ENCODE results near the gene MIX23.

MIX23 gene

DNA sequence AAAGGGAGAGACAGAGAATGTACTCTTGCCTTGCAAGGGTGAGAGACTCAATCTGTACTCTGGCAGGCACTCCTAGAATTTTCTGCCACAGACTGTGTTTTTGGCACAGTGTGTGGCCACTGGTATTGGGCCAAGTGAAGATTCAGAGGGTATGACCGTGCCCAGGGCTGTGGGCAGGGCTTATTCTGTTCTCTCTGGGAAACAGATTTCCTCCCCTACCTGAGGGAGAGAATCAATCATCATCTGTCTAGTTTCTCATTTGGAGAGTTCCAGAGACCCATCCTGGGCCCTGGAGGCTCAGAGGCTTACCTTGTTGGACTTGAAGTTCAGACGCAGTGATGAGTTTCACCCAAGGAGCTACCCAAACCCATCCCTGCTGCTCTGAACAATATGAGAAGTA, 29.8 kb downstream of the MIX23 start:
- H3K9me3 Mint-ChIP-seq = no peaks in the 10 kb centered on the region
- H3K27ac Mint-ChIP-seq = no peak overlapping the region

DNA sequence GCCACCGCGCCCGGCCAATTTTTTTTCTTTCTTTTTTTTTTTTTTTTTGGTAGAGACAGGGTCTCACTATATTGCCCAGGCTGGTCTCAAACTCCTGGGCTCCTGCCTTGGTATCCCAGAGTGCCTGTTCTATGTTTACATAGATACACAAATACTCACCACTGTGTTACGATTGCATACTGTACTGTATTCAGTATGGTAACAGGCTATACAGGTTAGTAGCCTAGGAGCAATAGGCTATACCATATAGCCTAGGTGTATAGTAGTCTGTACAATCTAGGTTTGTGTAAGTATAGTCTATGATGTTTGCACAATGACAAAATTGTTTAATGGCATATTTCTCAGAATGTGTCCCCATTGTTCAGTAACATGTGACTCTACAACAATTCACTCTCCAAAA, 31.4 kb downstream of the MIX23 start:
- H3K36me3 Mint-ChIP-seq (ENCODE audit: low read depth) = no peaks in the 10 kb centered on the region
- H3K27ac Mint-ChIP-seq = no peak overlapping the region
- intact Hi-C loops (cut with micrococcal nuclease) = no loop called here
- no peaks in the 10 kb centered on the region for H3K9me3 Mint-ChIP-seq
- H3K4me1 Mint-ChIP-seq (ENCODE audit: low read depth) = peaks cover 16% of the 10 kb centered on the region
- H3K4me3 Mint-ChIP-seq = no peak overlapping the region
- H3K27me3 Mint-ChIP-seq = no peaks in the 10 kb centered on the region

More for the DNA sequence above, 29.8 kb downstream of the MIX23 start:
- Mint-ChIP-seq H3K36me3 (ENCODE audit: low read depth) (peaks cover 2% of the 10 kb centered on the region), H3K4me1 (ENCODE audit: low read depth) (peaks cover 18% of the 10 kb centered on the region), H3K4me3 (no peak overlapping the region), H3K27me3 (no peaks in the 10 kb centered on the region)
- intact Hi-C loops (cut with micrococcal nuclease) = no loop called here

DNA sequence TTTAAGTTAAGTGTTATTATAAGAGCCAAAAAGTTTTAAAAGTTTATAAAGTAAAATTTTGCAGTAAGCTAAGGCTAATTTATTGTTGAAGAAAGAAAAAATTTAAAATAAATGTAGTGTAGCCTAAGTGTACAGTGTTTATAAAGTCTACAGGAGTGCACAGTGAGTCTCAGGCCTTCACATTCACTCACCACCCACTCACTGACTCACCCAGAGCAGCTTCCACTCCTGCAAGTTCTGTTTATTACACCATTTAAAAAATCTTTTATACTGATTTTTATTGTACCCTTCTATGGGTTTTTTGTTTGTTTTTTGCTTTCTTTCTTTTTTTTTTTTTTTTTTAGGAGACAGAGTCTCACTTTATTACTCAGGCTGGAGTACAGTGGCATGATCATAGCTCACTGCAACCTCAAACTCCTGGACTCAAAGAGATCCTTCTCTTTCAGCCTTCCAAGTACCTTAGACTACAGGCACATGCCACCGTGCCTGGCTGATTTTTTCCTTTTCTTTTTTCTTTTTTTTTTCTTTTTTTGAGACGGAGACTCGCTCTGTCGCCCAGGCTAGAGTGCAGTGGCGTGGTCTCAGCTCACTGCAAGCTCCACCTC, 32.1 kb downstream of the MIX23 start:
- intact Hi-C loops (cut with micrococcal nuclease) = no loop called here
- H3K4me1 Mint-ChIP-seq (ENCODE audit: low read depth) = peaks cover 15% of the 10 kb centered on the region
- no peaks in the 10 kb centered on the region for H3K36me3 Mint-ChIP-seq (ENCODE audit: low read depth)
- H3K9me3 Mint-ChIP-seq = no peaks in the 10 kb centered on the region
- no peaks in the 10 kb centered on the region for H3K27me3 Mint-ChIP-seq
- H3K4me3 Mint-ChIP-seq = no peak overlapping the region
- no peak overlapping the region for H3K27ac Mint-ChIP-seq

DNA sequence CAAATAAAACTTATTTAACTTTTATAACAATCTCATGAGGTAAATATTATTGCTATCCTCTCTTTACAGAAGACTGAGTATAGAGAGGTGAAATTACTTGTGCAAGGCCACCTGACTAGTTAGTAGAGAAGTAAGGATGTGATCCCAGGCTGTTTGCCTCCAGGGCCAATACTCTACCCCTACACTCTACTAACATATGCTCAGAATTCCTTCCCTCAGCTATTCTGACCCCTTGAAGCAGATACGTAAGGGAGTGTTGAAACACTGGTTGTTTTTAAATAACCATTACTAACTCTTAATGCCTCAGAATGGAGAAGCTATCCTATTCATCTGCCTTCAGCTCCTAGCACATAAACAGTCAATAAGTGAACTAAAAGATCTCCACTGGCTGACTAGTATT, 33.9 kb downstream of the MIX23 start:
- intact Hi-C loops (cut with micrococcal nuclease) = no loop called here
- no peaks in the 10 kb centered on the region for H3K9me3 Mint-ChIP-seq
- H3K4me1 Mint-ChIP-seq (ENCODE audit: low read depth) = peaks cover 5% of the 10 kb centered on the region
- no peak overlapping the region for H3K4me3 Mint-ChIP-seq
- no peaks in the 10 kb centered on the region for H3K27me3 Mint-ChIP-seq
- no peaks in the 10 kb centered on the region for H3K36me3 Mint-ChIP-seq (ENCODE audit: low read depth)
- H3K27ac Mint-ChIP-seq = no peak overlapping the region

DNA sequence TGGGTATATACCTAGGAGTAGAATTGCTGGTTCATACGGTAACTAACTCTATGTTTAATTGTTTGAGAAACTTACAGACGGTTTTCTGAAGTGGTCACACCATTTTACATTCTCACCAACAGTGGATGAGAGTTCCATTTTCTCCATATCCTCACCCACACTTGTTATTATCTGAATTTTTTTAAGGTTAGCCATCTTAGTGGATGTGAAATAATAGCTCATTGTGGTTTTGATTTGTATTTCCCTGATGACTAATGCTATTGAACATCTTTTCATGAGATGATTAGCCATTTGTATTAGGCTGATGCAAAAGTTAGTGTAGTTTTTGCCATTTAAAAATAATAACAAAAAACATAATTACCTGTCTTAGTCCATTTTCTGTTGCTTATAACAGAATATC, 39.4 kb downstream of the MIX23 start:
- Mint-ChIP-seq H3K27ac (no peak overlapping the region), H3K27me3 (no peaks in the 10 kb centered on the region), H3K4me3 (no peak overlapping the region), H3K36me3 (ENCODE audit: low read depth) (peaks cover 30% of the 10 kb centered on the region), H3K4me1 (ENCODE audit: low read depth) (no peaks in the 10 kb centered on the region), H3K9me3 (no peaks in the 10 kb centered on the region)
- intact Hi-C loops (cut with micrococcal nuclease) = no loop called here

DNA sequence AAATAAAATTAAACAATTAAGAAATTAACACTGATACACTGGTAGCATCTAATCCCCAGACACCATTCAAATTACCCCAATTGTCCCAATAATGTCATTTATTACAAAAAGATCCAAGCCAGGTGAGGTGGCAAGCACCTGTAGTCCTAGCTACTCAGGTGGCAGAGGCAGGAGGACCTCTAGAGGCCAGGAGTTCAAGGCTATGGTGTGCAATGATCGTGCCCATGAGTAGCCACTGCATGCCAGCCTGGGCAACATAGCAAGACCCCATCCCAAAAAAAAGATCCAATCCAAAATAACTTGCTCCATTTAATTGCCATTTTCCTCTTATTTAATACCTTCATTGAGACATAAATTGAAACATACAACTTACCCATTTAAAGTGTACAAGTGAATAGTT, 40.2 kb downstream of the MIX23 start:
- Mint-ChIP-seq H3K36me3 (ENCODE audit: low read depth) (peaks cover 32% of the 10 kb centered on the region), H3K27ac (no peak overlapping the region), H3K9me3 (no peaks in the 10 kb centered on the region), H3K4me3 (no peak overlapping the region), H3K27me3 (no peaks in the 10 kb centered on the region), H3K4me1 (ENCODE audit: low read depth) (no peaks in the 10 kb centered on the region)
- intact Hi-C loops (cut with micrococcal nuclease) = no loop called here

DNA sequence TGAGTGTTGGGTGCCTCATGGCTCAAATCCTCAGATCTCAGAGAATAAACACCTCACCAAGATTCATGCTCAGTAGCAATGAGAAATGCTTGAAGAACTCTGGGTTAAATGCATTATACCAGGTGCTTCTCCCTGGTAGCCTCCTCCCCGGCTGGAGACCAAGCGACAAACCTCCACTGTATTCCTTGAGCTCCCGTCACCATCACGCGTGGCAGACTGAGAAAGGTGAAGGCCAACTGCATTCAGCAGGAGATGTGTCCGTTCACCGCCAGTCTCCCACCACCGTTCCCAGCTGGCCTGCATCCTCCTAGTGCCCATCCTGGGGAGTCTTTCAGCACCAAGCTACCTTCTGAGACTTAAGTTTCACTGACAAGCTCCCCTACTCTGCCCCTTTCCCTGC, 50.5 kb downstream of the MIX23 start:
- intact Hi-C loops (cut with micrococcal nuclease) = no loop called here
- Mint-ChIP-seq H3K27me3 (no peaks in the 10 kb centered on the region), H3K9me3 (no peaks in the 10 kb centered on the region), H3K27ac (no peak overlapping the region), H3K36me3 (ENCODE audit: low read depth) (peaks cover 23% of the 10 kb centered on the region), H3K4me3 (no peak overlapping the region), H3K4me1 (ENCODE audit: low read depth) (peaks cover 39% of the 10 kb centered on the region)

DNA sequence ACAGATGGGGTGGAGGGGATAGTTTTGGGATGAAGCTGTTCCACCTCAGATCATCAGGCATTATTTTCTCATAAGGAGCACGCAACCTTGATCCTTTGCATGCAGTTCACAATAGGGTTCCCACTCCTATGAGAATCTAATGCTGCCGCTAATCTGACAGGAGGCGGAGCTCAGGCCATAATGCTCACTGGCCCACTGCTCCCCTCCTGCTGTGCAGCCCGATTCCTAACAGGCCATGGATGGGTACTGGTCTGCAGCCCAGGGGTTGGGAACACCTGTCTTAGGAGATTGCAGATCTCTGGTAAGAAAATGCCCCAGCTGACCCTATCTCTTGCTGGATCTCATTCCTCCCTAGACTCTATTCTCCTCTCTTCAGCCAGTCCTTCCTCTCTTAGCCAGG, 51.1 kb downstream of the MIX23 start:
- intact Hi-C loops (cut with micrococcal nuclease) = no loop called here
- Mint-ChIP-seq H3K27me3 (no peaks in the 10 kb centered on the region), H3K27ac (no peak overlapping the region), H3K4me1 (ENCODE audit: low read depth) (peaks cover 39% of the 10 kb centered on the region), H3K36me3 (ENCODE audit: low read depth) (peaks cover 23% of the 10 kb centered on the region), H3K9me3 (no peaks in the 10 kb centered on the region), H3K4me3 (no peak overlapping the region)

DNA sequence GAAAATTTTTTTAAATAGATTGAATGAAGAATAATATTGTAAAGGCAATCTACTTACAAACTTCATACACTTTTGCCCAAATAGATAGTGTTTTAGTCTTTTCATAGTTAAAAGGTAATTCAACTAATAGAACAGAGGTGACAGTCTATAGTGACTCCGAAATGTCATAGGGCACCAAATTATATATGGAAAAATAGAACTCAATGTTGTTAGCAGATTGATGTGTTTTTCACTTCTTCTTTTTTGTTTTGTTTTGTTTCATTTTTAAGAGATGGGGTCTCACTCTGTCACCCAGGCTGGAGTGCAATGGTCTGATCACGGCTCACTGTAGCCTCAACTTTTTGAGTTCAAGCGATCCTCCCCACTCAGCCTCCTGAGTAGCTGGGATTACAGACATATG, 57.3 kb downstream of the MIX23 start:
- H3K4me1 Mint-ChIP-seq (ENCODE audit: low read depth) = peaks cover 40% of the 10 kb centered on the region
- H3K4me3 Mint-ChIP-seq = peak overlapping the region; percentile 65
- no peaks in the 10 kb centered on the region for H3K27me3 Mint-ChIP-seq
- intact Hi-C loops (cut with micrococcal nuclease) = no loop called here
- no peaks in the 10 kb centered on the region for H3K9me3 Mint-ChIP-seq
- peaks cover 6% of the 10 kb centered on the region for H3K36me3 Mint-ChIP-seq (ENCODE audit: low read depth)
- peak overlapping the region; percentile 82 for H3K27ac Mint-ChIP-seq

DNA sequence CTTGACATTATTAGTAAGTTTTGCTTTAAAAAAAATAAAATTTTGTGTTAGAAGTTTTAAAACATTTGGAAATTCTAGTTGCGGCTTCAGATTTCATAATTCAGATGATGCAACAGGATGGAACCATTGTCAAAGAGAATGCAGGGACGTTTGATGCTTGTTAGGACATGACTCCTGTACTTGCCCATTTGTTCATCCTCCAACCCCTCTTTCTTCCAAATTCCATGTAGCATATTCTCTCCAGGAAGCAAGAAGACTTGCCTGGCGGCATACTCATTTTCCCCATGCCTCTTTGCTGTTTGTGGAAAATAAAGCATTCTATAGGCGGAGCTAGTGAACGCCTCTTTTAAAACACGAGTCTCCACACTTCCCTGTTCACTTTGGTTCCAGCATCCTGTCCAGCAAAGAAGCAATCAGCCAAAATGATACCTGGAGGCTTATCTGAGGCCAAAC, 58.1 kb downstream of the MIX23 start, which contains the start of gene CSTA:
Gene CSTA (plus strand): TSS at position 378 of the 453 bp plus-strand sequence. CDS start 45 bp downstream, at position 423.
- intact Hi-C loops (cut with micrococcal nuclease) = no loop called here
- H3K4me1 Mint-ChIP-seq (ENCODE audit: low read depth) = peaks cover 34% of the 10 kb centered on the region
- H3K36me3 Mint-ChIP-seq (ENCODE audit: low read depth) = no peaks in the 10 kb centered on the region
- no peaks in the 10 kb centered on the region for H3K27me3 Mint-ChIP-seq
- peak within 1 kb of the TSS; percentile 82 for H3K27ac Mint-ChIP-seq
- peak within 1 kb of the TSS; percentile 67 for H3K4me3 Mint-ChIP-seq
- no peaks in the 10 kb centered on the region for H3K9me3 Mint-ChIP-seq

DNA sequence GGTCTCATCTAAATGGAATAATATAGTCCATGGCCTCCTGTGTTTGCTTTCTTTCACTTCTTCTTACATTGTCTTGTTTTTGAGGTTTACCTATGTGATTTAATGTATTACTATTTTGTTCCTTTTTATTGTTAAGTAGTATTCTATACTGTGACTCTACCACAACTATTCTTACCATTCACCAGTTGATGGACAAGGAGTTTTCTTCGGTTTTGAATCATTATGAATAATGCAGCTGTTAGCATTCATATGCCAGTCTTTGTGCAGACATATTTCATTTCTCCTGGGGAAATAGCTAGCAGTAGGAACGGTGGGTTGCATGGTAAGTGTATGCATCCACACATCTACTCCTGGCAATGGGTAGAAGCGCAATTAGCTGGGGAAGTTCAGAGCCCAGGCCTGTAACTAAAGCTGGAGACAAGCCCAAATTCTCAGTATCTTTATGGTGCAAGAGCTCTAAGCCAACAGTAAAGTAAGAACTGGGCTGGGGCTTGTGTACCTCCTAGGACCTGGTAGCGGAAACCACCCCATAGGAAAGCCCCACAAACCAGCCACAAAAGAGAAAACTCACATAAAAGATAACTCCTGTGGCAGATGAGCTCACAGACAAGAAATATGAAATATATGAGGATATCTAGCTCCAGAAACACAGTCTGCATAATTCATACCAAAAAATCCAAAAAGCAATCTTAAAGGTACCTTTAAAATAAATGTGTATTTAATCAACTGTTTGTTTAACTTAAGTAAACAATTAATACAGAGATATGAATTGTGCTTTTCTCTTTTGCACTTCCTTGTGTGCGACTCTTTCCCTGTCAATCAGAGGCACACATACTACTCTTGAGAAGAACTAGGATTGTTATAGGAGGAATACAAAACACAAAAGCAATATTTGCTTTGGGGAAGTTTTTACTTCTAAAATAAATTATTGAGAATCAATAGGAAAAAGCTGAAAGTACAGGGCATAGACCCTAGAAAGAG, 60.6 kb downstream of the MIX23 start:
- peaks cover 34% of the 10 kb centered on the region for H3K4me1 Mint-ChIP-seq (ENCODE audit: low read depth)
- no peak overlapping the region for H3K4me3 Mint-ChIP-seq
- no peaks in the 10 kb centered on the region for H3K36me3 Mint-ChIP-seq (ENCODE audit: low read depth)
- intact Hi-C loops (cut with micrococcal nuclease) = no loop called here
- H3K27me3 Mint-ChIP-seq = no peaks in the 10 kb centered on the region
- H3K9me3 Mint-ChIP-seq = no peaks in the 10 kb centered on the region
- H3K27ac Mint-ChIP-seq = no peak overlapping the region

DNA sequence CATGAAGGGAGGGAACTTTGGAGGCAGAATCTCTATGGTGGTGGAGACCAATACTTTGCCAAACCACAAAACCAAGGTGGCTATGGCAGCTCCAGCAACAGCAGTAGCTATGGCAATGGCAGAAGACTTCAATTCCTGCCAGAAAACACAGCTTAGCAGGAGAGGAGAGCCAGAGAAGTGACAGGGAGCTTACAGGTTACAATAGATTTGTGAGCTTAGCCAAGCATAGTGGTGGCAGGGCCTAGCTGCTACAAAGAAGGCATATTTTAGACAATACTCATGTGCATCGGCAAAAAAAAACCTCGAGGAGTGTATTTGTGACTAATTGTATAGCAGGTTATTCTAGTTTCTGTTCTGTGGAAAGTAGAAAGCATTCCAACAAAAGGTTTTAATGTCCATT, 64.4 kb downstream of the MIX23 start:
- Mint-ChIP-seq H3K27ac (no peak overlapping the region), H3K36me3 (ENCODE audit: low read depth) (no peaks in the 10 kb centered on the region), H3K4me1 (ENCODE audit: low read depth) (peaks cover 26% of the 10 kb centered on the region), H3K9me3 (no peaks in the 10 kb centered on the region), H3K27me3 (no peaks in the 10 kb centered on the region), H3K4me3 (no peak overlapping the region)
- intact Hi-C loops (cut with micrococcal nuclease) = no loop called here

DNA sequence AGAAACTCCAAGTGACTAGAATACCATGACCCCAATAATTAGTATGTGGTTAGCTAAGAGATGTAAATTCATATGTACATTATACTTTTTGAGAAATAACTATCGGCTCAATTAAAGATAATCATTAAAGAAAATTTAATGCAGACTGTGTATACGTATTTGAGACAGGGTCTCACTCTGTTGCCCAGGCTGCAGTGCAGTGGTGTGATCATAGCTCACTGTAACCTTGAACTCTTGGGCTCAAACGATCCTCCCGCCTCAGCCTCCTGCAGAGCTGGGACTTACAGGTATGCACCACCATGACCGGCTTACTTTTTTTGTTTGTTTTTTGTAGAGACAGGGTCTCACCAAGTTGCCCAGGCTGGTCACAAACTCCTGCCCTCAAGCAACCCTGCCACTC, 66.7 kb downstream of the MIX23 start:
- H3K4me1 Mint-ChIP-seq (ENCODE audit: low read depth) = peaks cover 27% of the 10 kb centered on the region
- intact Hi-C loops (cut with micrococcal nuclease) = no loop called here
- no peak overlapping the region for H3K27ac Mint-ChIP-seq
- no peak overlapping the region for H3K4me3 Mint-ChIP-seq
- no peaks in the 10 kb centered on the region for H3K36me3 Mint-ChIP-seq (ENCODE audit: low read depth)
- no peaks in the 10 kb centered on the region for H3K27me3 Mint-ChIP-seq
- no peaks in the 10 kb centered on the region for H3K9me3 Mint-ChIP-seq

DNA sequence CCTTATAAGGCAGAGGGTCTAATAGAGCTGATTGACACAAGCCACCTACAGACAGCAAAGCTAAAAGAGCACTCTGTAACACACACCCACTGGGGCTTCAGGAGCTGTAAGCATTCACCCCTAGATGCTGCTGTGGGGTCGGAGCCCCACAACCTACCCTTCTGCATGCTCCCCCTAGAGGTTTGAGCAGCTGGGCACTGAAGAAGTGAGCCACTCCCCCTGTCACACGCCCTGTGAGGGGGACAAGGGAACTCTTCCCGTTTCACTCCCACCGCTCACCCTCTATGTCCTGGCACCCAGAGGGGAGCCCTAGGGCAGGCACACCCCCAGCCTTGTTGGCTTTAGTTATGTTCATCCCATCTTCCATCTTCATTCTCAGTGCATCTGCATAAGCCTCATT, 67.4 kb downstream of the MIX23 start:
- no peak overlapping the region for H3K27ac Mint-ChIP-seq
- no peaks in the 10 kb centered on the region for H3K27me3 Mint-ChIP-seq
- no peaks in the 10 kb centered on the region for H3K9me3 Mint-ChIP-seq
- no peaks in the 10 kb centered on the region for H3K36me3 Mint-ChIP-seq (ENCODE audit: low read depth)
- intact Hi-C loops (cut with micrococcal nuclease) = no loop called here
- no peak overlapping the region for H3K4me3 Mint-ChIP-seq
- H3K4me1 Mint-ChIP-seq (ENCODE audit: low read depth) = peaks cover 21% of the 10 kb centered on the region

Measured in dendritic cell treated with granulocyte-macrophage colony-stimulating factor and Interleukin-4, amounts not matched to agents 40 ng/mL and 50 ng/mL, for 4 days (primary cell).